ENCODE data around the gene AGA.

AGA gene

DNA sequence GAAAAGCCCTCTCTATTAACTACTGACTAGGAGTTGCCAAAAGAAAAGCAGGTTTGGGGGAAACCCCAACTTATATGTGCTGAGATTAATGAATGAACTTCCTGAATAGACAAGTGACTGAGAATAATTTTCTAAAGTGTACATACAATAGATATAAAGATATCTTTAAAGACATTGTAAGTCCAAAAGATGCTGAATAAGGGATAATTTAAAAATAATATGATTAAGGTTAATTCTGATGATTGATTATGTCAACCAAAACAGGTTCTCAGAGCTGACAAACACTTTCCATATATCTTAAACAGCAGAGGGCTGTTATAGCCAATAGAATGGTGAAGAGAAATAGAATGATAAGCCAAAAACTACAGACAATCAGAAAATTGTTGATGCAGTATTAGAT, 28.6 kb downstream of the AGA start:
- TF ChIP-seq POLR2AphosphoS5 (IDR thresholded peaks at IDR 0.05; ENCODE audit: low read depth, low read length) (no peak), TAF1 (IDR thresholded peaks at IDR 0.05; ENCODE audit: borderline replicate concordance, insufficient read depth, low read length) (no peak), FOXP2 (optimal IDR thresholded peaks at IDR 0.05; ENCODE audit: borderline replicate concordance, extremely low read depth, extremely low read length, insufficient read depth) (no peak), SIN3A (IDR thresholded peaks at IDR 0.05; ENCODE audit: borderline replicate concordance, insufficient read depth, low read length) (no peak)
- TF ChIP-seq, protein P1, sequence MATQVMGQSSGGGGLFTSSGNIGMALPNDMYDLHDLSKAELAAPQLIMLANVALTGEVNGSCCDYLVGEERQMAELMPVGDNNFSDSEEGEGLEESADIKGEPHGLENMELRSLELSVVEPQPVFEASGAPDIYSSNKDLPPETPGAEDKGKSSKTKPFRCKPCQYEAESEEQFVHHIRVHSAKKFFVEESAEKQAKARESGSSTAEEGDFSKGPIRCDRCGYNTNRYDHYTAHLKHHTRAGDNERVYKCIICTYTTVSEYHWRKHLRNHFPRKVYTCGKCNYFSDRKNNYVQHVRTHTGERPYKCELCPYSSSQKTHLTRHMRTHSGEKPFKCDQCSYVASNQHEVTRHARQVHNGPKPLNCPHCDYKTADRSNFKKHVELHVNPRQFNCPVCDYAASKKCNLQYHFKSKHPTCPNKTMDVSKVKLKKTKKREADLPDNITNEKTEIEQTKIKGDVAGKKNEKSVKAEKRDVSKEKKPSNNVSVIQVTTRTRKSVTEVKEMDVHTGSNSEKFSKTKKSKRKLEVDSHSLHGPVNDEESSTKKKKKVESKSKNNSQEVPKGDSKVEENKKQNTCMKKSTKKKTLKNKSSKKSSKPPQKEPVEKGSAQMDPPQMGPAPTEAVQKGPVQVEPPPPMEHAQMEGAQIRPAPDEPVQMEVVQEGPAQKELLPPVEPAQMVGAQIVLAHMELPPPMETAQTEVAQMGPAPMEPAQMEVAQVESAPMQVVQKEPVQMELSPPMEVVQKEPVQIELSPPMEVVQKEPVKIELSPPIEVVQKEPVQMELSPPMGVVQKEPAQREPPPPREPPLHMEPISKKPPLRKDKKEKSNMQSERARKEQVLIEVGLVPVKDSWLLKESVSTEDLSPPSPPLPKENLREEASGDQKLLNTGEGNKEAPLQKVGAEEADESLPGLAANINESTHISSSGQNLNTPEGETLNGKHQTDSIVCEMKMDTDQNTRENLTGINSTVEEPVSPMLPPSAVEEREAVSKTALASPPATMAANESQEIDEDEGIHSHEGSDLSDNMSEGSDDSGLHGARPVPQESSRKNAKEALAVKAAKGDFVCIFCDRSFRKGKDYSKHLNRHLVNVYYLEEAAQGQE (IDR thresholded peaks at IDR 0.05; ENCODE audit: insufficient read depth in 1 of 2, low read depth in 2 of 2, low read length in 2 of 2), result no peak

DNA sequence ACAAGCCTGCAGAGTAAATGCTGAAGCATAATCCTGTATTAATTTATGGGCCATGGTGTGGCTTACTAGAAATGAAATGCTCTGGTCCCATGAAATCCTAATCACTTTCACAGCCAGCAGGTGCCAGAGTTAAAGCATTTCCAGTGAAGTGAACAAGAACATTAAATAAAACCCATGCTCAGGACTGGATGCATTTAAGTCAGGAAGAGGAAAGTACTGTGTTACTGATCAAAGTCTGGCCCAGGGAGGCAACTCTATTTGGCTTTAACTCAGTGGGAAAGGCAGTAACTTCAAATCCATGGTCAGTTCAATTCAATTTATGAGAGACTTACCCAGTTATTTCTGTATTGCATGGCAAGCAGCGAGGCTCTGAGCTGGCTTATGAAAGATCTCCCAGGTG, 29.2 kb downstream of the AGA start:
- TF ChIP-seq POLR2AphosphoS5 (IDR thresholded peaks at IDR 0.05; ENCODE audit: low read depth, low read length) (no peak), FOXP2 (optimal IDR thresholded peaks at IDR 0.05; ENCODE audit: borderline replicate concordance, extremely low read depth, extremely low read length, insufficient read depth) (no peak), TAF1 (IDR thresholded peaks at IDR 0.05; ENCODE audit: borderline replicate concordance, insufficient read depth, low read length) (no peak), SIN3A (IDR thresholded peaks at IDR 0.05; ENCODE audit: borderline replicate concordance, insufficient read depth, low read length) (no peak)
- TF ChIP-seq, protein P1 (IDR thresholded peaks at IDR 0.05; ENCODE audit: insufficient read depth in 1 of 2, low read depth in 2 of 2, low read length in 2 of 2), result no peak

DNA sequence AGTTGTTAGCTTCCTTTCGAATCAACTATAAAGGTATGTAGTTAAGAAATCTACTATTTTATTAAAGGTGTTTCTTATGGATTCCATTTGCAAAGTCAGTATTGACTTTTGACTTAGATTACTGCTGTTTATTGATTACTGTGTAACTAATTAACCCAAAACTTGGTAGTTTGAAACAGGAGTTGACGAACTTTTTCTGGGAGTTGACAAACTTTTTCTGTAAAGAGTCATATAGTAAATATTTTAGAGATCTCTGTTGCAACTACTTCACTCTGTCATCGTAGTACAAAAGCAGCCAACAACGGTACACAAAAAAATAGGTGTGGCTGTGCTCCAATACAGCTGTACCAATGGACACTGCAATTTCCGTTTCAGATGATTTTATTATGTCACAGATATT, 30.2 kb downstream of the AGA start:
- no peak for TF ChIP-seq TAF1 (IDR thresholded peaks at IDR 0.05; ENCODE audit: borderline replicate concordance, insufficient read depth, low read length)
- TF ChIP-seq SIN3A (IDR thresholded peaks at IDR 0.05; ENCODE audit: borderline replicate concordance, insufficient read depth, low read length), result no peak
- no peak for TF ChIP-seq FOXP2 (optimal IDR thresholded peaks at IDR 0.05; ENCODE audit: borderline replicate concordance, extremely low read depth, extremely low read length, insufficient read depth)
- TF ChIP-seq, protein P1 (IDR thresholded peaks at IDR 0.05; ENCODE audit: insufficient read depth in 1 of 2, low read depth in 2 of 2, low read length in 2 of 2), result no peak
- TF ChIP-seq POLR2AphosphoS5 (IDR thresholded peaks at IDR 0.05; ENCODE audit: low read depth, low read length), result no peak

DNA sequence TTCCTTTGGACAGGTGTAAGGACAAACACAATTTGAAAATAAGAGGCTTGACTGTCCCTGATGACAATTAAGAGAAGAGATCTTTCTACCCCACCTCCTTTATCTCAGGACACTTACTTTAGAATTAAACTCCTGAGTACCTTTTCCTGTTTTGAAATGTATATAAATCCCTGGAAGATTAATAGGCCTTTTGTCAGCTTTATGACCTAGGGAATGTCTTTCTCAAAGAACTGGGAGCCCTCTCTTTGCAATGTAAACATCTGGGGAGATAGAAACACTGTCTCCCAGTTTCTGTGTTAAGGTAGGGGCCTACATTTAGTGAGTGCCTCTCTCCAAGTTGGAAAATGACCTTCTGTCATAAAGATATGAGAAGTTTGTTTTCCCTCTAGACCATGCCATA, 31.7 kb downstream of the AGA start:
- TF ChIP-seq FOXP2 (optimal IDR thresholded peaks at IDR 0.05; ENCODE audit: borderline replicate concordance, extremely low read depth, extremely low read length, insufficient read depth) (no peak), TAF1 (IDR thresholded peaks at IDR 0.05; ENCODE audit: borderline replicate concordance, insufficient read depth, low read length) (no peak), SIN3A (IDR thresholded peaks at IDR 0.05; ENCODE audit: borderline replicate concordance, insufficient read depth, low read length) (no peak), POLR2AphosphoS5 (IDR thresholded peaks at IDR 0.05; ENCODE audit: low read depth, low read length) (no peak)
- TF ChIP-seq, protein P1 (IDR thresholded peaks at IDR 0.05; ENCODE audit: insufficient read depth in 1 of 2, low read depth in 2 of 2, low read length in 2 of 2), result no peak

DNA sequence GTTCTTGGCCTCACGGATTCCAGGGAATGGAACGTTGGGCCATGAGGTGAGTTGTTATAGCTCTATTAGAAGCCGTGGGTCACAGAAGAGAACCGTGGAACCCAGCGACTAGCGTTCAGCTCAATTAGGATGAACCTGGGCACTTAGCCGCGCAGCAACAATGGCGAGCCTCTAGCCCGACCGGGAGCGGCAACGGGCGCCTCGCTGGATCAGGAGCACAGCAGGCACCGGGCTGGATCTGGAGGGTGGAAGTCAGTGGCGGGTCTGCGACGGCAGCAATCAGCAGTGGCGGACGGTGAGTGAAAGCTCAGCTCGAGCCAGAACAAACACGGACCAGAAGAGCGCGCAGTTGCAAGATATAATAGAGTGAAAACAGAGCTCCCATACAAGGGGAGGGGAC, 34.2 kb downstream of the AGA start:
- no peak for TF ChIP-seq TAF1 (IDR thresholded peaks at IDR 0.05; ENCODE audit: borderline replicate concordance, insufficient read depth, low read length)
- TF ChIP-seq SIN3A (IDR thresholded peaks at IDR 0.05; ENCODE audit: borderline replicate concordance, insufficient read depth, low read length), result no peak
- TF ChIP-seq, protein P1 (IDR thresholded peaks at IDR 0.05; ENCODE audit: insufficient read depth in 1 of 2, low read depth in 2 of 2, low read length in 2 of 2), result no peak
- TF ChIP-seq POLR2AphosphoS5 (IDR thresholded peaks at IDR 0.05; ENCODE audit: low read depth, low read length), result no peak
- TF ChIP-seq FOXP2 (optimal IDR thresholded peaks at IDR 0.05; ENCODE audit: borderline replicate concordance, extremely low read depth, extremely low read length, insufficient read depth), result no peak

Data from PFSK-1 (cell line).